Ecto neural progenitor cell (in vitro differentiated cells): ENCODE measurements around the gene RGSL1.

Experiments used
- DNase-seq: peaks from one replicate; pipeline ENCODE4 v3.0.0-alpha.2; 2018; ENCODE audit warnings: low spot score

Gene RGSL1

GRCh38 chr1:182450087-182450486 is at the start of gene RGSL1:
Gene RGSL1 (plus strand): TSS chr1:182450146. CDS start chr1:182450166, 20 bp downstream.
- no peak for DNase-seq

- no peak for DNase-seq
These were observed 49.4 kb upstream of the RGSL1 start, which contains the start of gene TEDDM1 for GRCh38 chr1:182400567-182400966. Gene TEDDM1 (minus strand): TSS chr1:182400667. CDS start chr1:182400485, 182 bp downstream.

GRCh38 chr1:182404781-182405180 is 45.2 kb upstream of the RGSL1 start:
- no peak for DNase-seq

GRCh38 chr1:182405578-182405977 is 44.4 kb upstream of the RGSL1 start:
- no peak for DNase-seq

GRCh38 chr1:182406012-182406411 is 43.9 kb upstream of the RGSL1 start:
- DNase-seq: no peak

- DNase-seq: no peak
These were observed 42.2 kb upstream of the RGSL1 start for GRCh38 chr1:182407724-182408123.

- no peak for DNase-seq
These were observed 41.4 kb upstream of the RGSL1 start for GRCh38 chr1:182408435-182409075.

GRCh38 chr1:182410138-182410537 is 39.8 kb upstream of the RGSL1 start:
- no peak for DNase-seq

GRCh38 chr1:182410620-182411273 is 39.2 kb upstream of the RGSL1 start:
- no peak for DNase-seq

GRCh38 chr1:182413486-182413885 is 36.5 kb upstream of the RGSL1 start:
- no peak for DNase-seq

- DNase-seq: no peak
These were observed 36.0 kb upstream of the RGSL1 start for GRCh38 chr1:182413969-182414368.

- DNase-seq: no peak
These were observed 34.2 kb upstream of the RGSL1 start for GRCh38 chr1:182415789-182416188.

GRCh38 chr1:182426442-182427430 is 23.2 kb upstream of the RGSL1 start:
- DNase-seq: no peak

- no peak for DNase-seq
These were observed 21.9 kb upstream of the RGSL1 start for GRCh38 chr1:182428043-182428442.

- DNase-seq: no peak
These were observed 19.5 kb upstream of the RGSL1 start for GRCh38 chr1:182430263-182431068.

GRCh38 chr1:182431278-182431677 is 18.7 kb upstream of the RGSL1 start:
- DNase-seq: no peak

GRCh38 chr1:182433580-182433979 is 16.4 kb upstream of the RGSL1 start:
- no peak for DNase-seq

- DNase-seq: no peak
These were observed 11.6 kb upstream of the RGSL1 start for GRCh38 chr1:182438326-182438725.

- DNase-seq: no peak
These were observed 8.2 kb upstream of the RGSL1 start for GRCh38 chr1:182441719-182442118.

GRCh38 chr1:182442333-182442732 is 7.6 kb upstream of the RGSL1 start:
- no peak for DNase-seq

- DNase-seq: no peak
These were observed 5.4 kb upstream of the RGSL1 start for GRCh38 chr1:182444497-182444896.
